AG09309 (cell line): ENCODE data around the gene RYK.

Experiments
- DNase-seq: peaks from one replicate; pipeline ENCODE4 v3.0.0-alpha.2; 2010; ENCODE audit warnings: low read depth
- H3K4me3 ChIP-seq: 2 replicates; pipeline ENCODE4 v1.5.1; 2011; ENCODE audit warnings: mild to moderate bottlenecking, low read depth, low read length, moderate library complexity; ENCODE audit not compliant: control insufficient read depth
- TF ChIP-seq, protein P1 (sequence below): IDR thresholded peaks from 2 replicates; pipeline ENCODE4 v1.5.1; 2011; ENCODE audit warnings: mild to moderate bottlenecking, low read depth, low read length, inconsistent platforms; ENCODE audit not compliant: insufficient read depth, control insufficient read depth; ENCODE audit errors: missing control alignments

The RYK gene

DNA sequence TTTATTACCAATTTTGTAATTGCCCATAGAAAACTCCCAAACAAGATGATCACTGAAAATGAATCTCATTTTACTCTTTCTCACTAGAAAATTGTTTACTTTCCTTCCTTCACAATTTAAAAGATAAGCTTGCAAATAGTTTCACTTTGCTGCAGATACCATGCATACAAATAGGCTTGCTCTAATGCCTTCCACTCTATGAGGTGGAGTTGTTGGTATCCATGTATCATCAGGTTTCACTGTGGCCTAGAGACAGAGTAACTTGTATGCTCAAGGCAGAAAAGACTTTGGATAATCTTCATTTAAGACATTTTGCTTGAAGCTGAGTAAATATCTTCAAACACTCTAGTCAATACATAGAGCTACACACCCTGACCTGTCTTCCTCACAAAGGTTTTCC is 60.8 kb downstream of the RYK start:
- TF ChIP-seq, protein P1, sequence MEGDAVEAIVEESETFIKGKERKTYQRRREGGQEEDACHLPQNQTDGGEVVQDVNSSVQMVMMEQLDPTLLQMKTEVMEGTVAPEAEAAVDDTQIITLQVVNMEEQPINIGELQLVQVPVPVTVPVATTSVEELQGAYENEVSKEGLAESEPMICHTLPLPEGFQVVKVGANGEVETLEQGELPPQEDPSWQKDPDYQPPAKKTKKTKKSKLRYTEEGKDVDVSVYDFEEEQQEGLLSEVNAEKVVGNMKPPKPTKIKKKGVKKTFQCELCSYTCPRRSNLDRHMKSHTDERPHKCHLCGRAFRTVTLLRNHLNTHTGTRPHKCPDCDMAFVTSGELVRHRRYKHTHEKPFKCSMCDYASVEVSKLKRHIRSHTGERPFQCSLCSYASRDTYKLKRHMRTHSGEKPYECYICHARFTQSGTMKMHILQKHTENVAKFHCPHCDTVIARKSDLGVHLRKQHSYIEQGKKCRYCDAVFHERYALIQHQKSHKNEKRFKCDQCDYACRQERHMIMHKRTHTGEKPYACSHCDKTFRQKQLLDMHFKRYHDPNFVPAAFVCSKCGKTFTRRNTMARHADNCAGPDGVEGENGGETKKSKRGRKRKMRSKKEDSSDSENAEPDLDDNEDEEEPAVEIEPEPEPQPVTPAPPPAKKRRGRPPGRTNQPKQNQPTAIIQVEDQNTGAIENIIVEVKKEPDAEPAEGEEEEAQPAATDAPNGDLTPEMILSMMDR: no peak
- DNase-seq: no peak
- no peak overlapping the region for H3K4me3 ChIP-seq

- DNase-seq: no peak
- TF ChIP-seq, protein P1: no peak
- H3K4me3 ChIP-seq: no peak overlapping the region
These were observed 64.3 kb downstream of the RYK start for GRCh38 chr3:134186391-134186790.

DNA sequence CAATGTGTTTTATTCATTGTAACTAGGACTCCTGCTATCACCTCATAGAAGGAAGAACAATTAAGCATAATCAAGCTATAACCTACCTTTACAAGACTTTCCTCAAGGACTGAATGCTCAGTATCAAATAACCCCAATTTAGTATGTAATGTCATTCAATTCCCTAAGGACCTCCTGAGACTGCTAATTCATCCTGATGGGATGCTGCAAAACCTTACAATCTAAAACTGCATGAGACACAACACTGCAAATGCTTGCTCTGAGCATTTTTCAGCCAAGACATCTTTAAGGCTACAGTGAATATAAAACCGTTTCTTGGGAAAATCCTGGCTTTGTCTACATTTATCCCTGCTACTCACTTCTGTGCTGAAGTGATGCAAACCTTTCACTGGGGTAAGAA is 69.9 kb downstream of the RYK start:
- TF ChIP-seq, protein P1: no peak
- no peak for DNase-seq
- H3K4me3 ChIP-seq: no peak overlapping the region

GRCh38 chr3:134179508-134179907 is 71.2 kb downstream of the RYK start:
- H3K4me3 ChIP-seq: no peak overlapping the region
- TF ChIP-seq, protein P1: no peak
- no peak for DNase-seq

GRCh38 chr3:134163096-134163495 is 87.6 kb downstream of the RYK start:
- TF ChIP-seq, protein P1: no peak
- no peak for DNase-seq
- H3K4me3 ChIP-seq: no peak overlapping the region

DNA sequence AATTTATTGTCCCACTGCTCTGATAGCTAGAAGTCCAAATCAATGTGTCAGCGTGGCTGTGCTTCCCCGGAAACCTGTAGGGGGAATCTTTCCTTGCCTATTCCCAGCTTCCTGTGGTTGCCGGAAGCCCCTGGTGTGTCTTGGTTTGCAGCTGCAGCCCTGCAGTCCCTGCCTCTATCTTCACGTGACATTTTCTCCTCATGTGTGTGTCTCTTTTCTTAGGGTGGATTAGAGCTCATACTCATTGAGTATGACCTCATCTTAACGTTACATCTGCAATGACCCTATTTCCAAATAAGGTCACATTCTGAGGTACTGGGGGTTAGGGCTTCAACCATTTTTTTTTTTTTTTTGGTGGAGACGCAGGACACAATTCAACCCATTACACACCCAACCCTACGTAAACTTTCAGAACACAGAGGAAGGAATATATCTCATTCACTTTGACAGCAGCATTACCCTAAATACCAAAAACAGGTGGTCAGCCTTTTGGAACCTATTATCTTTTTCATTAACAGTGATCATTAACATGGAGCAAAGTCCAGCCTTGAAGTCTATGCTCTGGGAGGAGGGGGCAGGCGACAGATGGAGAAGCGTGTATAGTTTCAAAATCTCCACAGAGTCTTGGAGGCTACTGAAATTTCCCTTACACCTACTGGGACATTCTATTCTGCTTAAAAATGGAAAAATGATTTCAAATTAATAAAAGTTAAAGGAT is 88.6 kb downstream of the RYK start:
- TF ChIP-seq, protein P1: no peak
- H3K4me3 ChIP-seq: no peak overlapping the region
- DNase-seq: no peak
